Activated CD8-positive, alpha-beta memory T cell treated with anti-CD3 and anti-CD28 coated beads for 36 hours (primary cell): ENCODE data around the gene KRTAP10-2. TPM values are rescaled to one million over a fixed set of nuclear protein-coding genes. Genes with fewer than 3 reads are reported as not detected.

Source experiments
- CTCF ChIA-PET: fragments of 350-600 bp; sonication (Branson Sonifier 250); formaldehyde crosslinking; loops from one replicate; lab custom pipeline; 2021; ENCODE audit warnings: antibody characterized with exemption; lab: Charles Lee
- POLR2A ChIA-PET: fragments of 350-600 bp; sonication (Branson Sonifier 250); formaldehyde crosslinking; loops from one replicate; lab custom pipeline; 2021; ENCODE audit warnings: antibody characterized with exemption; lab: Charles Lee
- total RNA-seq, 2 experiments: library from RNA; stranded (reverse); gene quantifications; one replicate each; pipeline ENCODE4 v1.2.3, GENCODE V29; 2021

The KRTAP10-2 gene
- total RNA-seq, 2 experiments from 2014 or later, result not detected

DNA sequence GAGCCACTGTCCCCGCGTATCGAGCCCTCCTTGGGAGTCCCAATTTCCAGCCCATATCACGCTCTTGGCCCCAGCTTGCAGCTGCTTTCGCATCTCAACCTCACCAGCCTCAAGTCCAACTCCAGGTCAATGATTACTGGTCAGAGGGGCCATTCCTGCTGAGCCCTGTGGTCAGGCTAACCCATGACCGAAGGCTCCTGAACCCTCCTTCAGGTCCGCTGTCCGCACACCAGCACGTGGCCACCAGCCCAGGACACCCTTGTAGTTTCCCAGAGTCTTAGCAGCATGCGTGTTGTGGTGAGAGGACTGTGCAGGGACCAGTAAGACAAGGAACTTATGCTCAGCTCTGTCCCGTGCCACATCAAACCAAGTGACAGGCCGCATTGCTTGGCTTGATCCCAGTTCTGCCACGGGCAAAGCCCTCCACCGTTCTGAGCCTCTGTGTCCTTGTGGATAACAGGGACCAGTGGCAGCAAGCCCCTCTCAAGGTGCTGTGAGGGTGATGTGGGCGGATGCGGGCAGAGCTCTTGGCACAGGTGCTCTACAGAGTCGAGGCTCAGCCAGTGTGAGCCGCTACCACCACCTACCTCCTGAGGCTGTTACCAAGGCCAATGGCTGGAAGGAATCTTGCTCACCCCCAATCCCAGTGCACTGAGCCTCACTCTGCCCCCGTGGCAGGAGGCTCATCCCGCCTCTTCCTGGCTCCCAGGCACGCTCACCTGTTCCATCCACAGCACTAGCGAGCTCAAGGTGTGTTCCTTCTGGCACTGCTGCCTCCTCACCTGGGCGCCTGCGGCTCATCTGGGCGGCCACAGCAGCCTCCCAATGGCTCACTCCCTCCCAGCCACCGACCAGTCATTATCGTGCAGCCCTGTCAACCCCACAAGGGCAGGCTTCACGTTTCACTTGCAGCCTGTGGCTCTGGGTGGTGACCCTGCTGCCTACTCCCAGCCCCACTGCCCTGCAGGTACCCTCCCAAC is 31.7 kb downstream of the KRTAP10-2 start:
- POLR2A ChIA-PET, result no interaction called here
- CTCF ChIA-PET, result no interaction called here

DNA sequence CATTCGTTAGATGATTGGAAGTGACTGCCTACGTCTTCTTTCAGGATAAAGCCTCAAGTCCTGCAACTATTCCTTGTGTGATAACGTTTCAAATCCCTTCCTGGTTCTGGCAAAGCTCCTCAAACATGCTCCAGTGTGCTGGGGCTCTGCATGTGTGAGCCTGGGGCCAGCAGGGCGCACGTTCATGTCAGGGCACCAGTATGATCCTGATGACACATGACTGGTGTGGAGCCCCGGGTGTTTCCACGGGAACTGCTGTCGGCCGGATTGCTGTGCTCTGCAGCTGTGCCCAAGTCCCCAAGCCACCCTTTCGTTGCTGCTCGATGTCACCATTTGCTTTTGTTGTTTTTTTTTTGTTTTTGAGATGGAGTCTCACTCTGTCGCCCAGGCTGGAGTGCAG is 32.6 kb downstream of the KRTAP10-2 start:
- POLR2A ChIA-PET, result no interaction called here
- CTCF ChIA-PET, result interaction anchor here (0.9 kb wide), 1 partner anchor 8 kb away, joined by 4 read pairs; no protein-coding TSS in a partner anchor

DNA sequence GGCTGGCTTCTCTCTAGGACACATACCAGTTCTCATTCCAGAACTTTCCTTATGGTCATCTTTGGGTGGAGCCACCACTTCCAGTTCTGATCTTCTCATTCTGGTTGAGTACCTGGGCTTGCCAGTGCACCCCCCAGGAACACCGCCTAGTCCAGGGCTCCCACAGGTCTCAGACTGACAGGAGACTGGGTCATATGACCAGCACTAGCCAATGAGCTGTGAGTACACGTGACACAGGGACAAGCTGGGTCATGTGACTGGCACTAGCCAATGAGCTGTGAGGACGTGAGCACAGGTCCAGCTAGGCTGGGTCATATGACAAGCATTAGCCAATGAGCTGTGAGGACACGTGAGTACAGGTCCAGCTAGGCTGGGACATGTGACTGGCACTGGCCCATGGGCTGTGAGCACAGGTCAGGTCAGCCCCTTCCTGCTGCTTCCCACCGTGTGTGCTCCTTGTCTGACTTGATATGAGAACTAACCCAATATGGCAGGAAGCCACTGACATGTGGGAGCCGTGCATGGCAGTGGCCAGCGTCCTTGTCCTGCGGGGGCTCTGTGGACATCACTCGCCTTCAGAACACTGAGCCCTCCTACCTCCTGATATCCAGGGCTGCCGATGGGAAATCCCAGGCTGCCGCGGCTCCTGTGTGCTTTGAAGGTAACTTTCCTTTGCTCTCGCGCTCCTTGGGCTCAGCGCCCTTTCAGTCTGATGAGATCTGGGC is 34.0 kb downstream of the KRTAP10-2 start:
- CTCF ChIA-PET, result no interaction called here
- POLR2A ChIA-PET, result no interaction called here

DNA sequence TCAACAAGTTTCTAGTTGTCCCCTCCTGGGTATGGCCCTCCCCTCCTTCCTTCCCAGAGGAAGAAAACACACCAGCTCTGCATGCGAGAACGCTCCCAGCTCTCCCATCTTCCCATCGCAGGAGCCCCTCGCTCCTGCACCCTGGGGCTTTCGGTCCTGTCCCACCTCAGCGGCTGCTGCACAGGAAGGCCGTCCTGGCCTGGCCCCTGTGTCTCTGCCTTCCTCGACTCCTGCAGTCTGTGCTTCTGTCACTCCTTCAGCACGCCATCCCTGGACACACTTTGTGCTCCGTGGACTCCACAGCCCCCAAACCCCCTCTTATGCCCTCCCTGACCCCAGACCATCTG is 34.5 kb downstream of the KRTAP10-2 start:
- ChIA-PET CTCF (no interaction called here), POLR2A (no interaction called here)

DNA sequence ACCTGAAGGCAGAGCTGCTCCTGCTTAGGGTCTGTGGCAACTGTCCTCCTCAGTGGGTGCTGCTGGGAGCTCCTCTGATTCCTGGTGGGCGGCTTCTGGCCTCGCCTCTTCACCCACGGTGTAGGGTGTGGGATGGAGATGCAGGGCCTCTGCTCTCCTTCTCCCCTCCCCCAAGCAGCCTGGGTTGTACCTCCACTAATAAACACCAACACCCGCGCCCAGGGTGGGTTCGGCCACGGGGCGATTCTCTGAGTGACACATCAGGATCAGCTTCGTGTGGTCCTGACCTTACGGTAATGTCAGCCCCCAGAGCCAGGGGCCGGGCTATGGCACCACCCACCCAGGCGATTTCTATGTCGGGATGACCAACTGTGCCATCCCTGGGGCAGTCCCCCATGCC is 35.0 kb downstream of the KRTAP10-2 start:
- ChIA-PET POLR2A (interaction anchor here (0.5 kb wide), 1 partner anchor 250 kb away, joined by 3 read pairs; no protein-coding TSS in a partner anchor), CTCF (no interaction called here)

DNA sequence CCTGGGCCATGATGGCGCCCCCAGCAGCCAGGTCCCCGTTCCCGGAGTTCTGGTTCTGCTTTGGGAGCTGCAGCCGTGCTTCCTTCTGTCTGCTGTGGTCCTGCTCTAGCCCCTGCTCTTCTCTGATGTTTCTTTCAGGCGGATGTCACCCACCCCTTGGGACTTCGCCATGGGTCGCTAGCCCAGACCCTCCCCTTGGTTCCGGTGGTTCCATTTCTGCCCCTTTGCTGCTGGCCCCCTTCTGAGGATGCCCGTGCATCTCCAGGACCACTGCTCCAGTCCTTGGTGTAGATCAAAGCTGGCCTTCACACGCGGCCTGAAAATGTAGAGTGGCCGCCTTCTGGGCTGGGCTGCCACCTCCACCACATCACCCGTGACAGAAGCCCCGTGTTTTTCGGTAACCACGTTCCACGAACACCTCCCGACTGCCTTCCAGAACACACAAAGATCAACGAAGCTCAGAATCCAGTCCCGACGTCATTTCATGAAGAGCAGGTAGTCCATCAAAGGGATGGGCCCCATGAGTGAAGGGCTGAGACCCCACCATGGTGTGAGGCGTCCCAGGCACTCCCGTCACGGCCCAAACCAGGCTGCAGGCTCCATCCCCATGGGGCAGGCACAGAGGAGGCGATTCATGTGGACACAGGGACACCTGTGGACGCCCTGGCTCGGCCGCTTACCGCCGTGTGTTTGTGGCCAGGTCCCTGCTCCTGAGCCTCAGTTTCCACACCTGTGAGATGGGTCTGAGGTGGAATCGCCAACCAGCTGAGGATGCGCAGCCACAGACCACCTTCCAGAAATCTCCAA is 35.7 kb downstream of the KRTAP10-2 start:
- POLR2A ChIA-PET, result interaction anchor here (0.5 kb wide), 1 partner anchor 251 kb away, joined by 3 read pairs; no protein-coding TSS in a partner anchor
- CTCF ChIA-PET, result interaction anchor here (1.4 kb wide), 1 partner anchor 227 kb away, joined by 3 read pairs; no protein-coding TSS in a partner anchor

DNA sequence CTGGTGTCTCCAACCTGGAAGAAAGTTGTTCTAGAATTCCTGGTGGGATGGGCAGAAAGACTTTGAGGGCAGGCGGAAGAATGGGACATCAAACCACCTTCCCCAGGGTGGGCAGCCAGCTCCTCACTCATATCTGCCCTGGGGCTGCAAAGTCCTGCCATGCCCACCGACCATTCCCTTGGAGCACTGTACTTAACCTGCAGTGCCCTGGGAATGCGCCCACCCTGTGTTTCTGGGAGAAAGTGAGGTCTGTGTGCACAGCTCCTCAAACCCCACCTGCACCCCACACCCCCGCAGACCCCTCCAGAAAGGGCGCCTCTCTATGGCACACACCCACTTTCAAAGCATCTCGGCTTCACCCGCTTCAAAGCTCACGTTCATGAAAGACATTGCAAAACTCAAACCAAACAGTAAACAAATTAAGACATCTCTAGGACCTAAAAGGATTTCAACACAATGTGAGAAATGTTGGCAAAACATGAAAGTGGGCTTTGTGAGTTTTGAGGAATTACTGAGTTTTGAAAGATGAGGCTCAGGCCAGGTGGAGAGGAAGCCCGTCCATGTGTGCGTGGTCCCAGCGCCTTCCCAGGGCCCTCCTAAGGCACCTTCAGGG is 36.5 kb downstream of the KRTAP10-2 start:
- POLR2A ChIA-PET, result no interaction called here

DNA sequence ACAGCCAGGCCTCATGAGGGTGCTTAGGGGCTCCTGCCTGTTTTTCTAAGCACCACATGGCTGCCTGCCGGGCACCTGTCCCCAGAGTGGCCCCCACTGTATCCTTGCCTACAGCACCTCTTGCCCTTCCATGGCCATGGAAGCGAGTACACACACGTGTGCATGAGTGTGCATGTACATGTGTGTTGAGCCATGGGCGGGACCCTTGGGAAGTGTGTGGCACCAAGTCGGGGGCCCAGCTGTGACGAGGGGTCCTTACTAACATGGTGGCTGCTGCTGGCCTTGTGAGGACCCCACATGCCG is 37.1 kb downstream of the KRTAP10-2 start:
- ChIA-PET POLR2A (no interaction called here), CTCF (no interaction called here)

More for the DNA sequence above, 36.5 kb downstream of the KRTAP10-2 start:
- CTCF ChIA-PET, result interaction anchor here (1.4 kb wide), 1 partner anchor 227 kb away, joined by 3 read pairs; no protein-coding TSS in a partner anchor

DNA sequence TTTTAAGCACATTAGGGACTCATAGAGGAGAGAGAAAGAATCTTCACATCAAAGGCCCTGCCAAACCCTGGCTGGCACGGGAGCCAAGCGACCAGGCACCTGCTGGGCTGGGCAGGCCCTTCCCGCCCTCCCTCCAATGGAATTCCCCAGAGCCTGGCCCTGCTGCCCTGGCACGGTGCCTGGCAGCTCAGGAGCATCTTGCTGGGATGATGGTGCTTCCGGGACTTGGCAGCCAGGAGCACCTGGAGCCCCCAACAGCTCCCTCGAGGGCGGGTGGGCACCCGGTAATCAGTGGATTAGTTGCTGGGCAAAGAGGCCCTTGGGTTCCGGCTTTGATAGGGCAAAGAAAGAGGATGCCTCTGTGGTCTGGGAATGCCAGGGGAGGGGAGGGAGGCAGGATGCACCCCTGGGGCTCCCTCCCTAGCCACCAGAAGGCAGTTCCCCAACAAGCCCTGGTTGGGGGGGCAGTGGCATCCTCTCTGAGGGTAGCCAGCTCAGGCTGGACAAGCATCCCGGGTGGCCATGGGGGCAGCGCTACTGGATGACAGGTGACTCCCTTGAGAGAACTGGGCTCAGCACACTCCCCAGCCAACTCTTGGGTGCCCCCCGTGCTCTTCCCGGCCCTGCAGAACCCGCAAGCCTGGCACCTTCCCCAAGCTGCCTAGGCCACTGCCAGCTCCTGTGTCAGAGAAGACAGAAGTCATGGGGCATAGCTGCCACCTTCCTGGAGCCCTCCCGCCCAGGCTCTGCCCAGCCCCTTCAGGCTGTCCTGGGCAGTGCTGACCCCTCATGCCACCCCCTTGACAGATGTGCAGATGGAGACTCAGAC is 37.7 kb downstream of the KRTAP10-2 start:
- CTCF ChIA-PET, result interaction anchor here (1.1 kb wide), 1 partner anchor 229 kb away, joined by 3 read pairs; no protein-coding TSS in a partner anchor

DNA sequence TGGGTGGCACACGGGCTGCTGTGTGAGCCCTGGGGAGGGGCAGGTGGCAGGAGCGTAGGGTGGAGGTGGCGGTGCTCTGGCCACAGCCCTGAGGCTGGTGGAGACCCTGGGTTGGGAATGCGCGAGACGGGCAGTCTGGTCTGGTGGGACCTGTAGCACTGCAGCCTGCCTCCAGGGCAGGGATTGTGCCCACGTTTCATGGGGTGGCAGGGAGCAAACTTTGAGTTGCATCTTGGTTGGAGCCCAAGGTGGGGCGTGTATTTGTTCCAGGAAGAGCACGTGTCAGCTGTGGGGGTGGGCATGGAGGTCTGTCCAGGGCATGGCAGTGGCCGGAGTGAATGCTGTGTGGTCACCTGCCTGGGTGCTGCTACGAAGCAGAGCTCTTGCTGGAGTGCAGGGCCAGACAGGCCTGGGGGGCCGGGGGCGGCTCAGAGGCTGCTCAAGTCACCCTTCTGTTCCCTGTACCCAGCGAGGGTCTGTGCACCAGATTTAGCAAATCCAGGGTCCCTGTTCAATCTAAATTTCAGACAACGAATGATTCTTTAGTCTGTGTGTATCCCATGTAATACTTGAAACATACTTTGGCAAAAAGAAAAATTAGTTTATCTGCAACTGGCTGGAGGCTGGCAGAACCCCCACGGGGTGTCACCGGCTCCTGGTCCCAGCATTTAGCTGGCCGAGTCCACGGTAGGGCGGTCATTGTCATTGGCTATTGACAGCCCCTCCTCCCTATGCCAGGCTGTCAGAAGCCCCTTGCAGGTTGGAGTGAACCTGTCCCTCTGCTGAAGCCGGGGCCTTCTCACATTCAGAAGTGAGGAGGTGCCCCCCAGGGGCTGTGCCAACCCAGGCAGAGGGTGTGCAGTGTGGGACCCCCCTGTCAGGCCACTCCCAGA is 38.6 kb downstream of the KRTAP10-2 start:
- POLR2A ChIA-PET, result no interaction called here
- CTCF ChIA-PET, result interaction anchor here (1.1 kb wide), 1 partner anchor 230 kb away, joined by 3 read pairs; no protein-coding TSS in a partner anchor

More for the DNA sequence above, 37.7 kb downstream of the KRTAP10-2 start:
- POLR2A ChIA-PET, result no interaction called here

DNA sequence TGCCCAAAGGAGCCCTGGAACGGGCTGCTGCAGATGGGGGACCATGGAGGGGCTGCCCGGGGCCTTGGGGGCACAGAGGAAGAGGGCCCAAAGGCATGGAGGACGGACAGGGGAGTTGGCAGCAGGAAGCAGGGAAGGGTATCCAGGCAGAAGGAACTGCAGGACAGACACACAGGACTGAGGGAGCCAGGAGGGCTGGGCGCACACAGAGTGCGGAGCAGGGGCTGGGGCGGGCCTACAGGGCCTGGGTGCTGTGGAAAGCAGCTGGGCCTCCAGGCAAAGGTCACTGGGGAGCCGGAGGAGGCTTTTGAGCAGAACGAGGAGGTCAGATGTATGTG is 39.4 kb downstream of the KRTAP10-2 start:
- ChIA-PET POLR2A (no interaction called here), CTCF (no interaction called here)

DNA sequence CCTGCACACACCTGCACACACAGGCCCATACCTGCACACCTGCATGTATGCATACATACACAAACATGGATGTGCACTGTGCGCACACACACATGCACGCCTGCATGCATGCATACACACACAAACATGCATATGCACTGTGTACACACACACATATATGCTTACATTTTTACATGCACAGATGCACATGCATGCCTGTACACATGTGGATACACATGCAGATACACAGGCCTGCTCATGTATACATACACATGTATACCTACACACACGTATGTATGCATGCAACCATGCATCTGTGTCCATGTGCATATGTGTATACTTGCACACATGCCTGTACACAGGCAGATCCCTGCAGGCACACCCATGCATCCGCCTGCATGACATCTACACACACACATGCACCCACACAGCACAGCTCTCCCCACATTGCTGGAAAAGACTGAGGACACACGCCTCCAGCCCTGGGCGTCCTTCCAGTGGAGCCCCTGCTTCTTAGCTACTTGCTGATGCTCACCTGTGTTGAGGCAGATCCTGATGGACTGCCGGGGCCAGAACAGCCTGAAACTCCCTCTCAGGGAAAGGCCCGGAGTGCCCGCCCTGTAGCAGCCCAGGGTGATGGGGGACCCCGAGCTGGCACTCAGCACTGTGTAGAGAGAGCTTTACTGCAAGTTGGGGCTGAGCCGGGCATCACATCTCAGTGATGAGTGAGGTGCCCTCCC is 39.9 kb downstream of the KRTAP10-2 start:
- CTCF ChIA-PET, result interaction anchor here (0.6 to 2.0 kb wide), 16 partner anchors 7 to 416 kb away, joined by 3 to 15 read pairs (median 4); partner anchors contain the start of gene UBE2G2
- POLR2A ChIA-PET, result no interaction called here

DNA sequence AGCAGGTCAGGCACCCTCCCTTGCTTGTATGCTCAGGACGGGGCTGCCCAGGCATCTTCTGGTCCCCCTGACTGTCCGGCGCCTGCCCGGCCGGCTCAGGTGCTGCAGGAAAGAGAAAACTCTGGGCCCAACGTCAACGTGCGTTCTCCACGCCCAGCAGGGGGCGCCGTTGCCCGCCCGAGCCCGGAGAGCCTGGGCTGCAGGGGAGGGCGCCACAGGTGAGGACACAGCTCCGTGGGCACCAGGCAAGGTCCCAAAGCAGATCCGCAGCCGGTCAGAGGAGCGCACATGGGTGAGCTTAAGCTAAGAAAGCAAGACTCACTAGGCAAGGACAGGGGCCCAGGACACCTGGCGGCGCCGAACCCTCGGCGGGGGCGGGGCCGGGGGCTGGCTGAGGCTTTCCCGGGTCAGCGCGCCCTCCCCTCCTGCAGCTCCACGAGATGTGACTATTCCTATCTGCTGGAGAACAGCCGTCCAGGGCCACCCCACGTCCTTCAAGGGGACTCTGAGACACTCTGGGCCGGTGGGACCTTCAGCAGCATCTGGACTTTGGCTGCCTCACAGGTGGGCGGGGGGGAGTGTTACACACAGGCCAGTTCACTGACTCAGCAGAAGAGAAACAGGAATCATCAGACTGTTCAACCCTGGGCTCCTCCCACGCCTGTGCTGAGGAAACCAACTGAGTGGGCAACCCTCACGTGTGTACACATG is 40.6 kb downstream of the KRTAP10-2 start:
- POLR2A ChIA-PET, result no interaction called here

DNA sequence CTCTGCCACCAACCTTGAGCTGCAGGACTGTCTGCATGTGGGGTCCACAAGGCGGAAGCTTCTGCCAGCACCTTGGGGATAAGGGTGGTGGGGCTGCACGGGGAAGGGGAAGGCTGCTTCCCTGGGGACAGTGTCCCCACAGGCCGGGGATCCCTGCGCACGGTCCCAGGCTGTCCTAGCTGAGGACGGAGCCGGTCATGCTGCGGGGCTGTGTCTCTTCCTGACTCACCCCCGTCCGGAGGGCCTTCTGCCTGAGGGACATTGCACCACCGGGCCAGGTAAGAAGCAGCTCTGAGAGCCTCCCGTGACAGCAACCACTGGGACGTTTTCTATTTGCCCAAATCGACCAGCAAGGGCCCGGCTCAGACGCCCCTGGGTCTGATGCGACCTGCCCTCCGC is 41.2 kb downstream of the KRTAP10-2 start:
- CTCF ChIA-PET, result interaction anchor here (0.6 to 2.0 kb wide), 19 partner anchors 8 to 363 kb away, joined by 3 to 15 read pairs (median 4); partner anchors contain the start of genes PTTG1IP and UBE2G2
- POLR2A ChIA-PET, result no interaction called here

More for the DNA sequence above, 40.6 kb downstream of the KRTAP10-2 start:
- CTCF ChIA-PET, result interaction anchor here (0.6 to 2.0 kb wide), 19 partner anchors 8 to 416 kb away, joined by 3 to 15 read pairs (median 4); partner anchors contain the start of gene UBE2G2

DNA sequence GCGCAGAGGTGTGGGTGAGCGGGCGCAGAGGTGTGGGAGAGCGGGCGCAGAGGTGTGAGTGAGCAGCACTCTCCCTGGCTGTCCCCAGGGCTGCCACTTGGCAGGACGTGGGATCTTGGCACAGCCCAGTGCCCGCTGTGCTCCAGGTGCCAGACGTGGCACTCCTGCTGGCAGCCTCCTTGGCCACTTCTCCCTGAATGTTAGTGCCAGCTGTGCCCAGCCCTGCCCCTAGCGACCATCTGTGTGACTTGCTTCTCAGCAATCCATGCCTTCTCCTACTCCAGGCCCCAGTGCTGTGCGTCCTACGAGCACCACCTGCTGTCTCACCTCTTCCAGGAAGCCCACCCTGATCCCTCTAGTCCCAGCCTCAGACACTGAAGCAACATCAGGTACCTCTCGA is 41.8 kb downstream of the KRTAP10-2 start:
- CTCF ChIA-PET, result interaction anchor here (0.6 to 2.0 kb wide), 8 partner anchors 9 to 364 kb away, joined by 3 to 15 read pairs (median 4); partner anchors contain the start of gene PTTG1IP
- POLR2A ChIA-PET, result no interaction called here
